Esophagus squamous epithelium (tissue), 4 donors: ENCODE measurements around the gene SOX13.

Experiments used
- POLR2A ChIP-seq, 4 donors: fragments of 450-650 bp; IDR thresholded peaks; one replicate each; pipeline ENCODE4 v1.6.1; 2017; ENCODE audit warnings: antibody characterized with exemption in 4 of 4, mild to moderate bottlenecking in 4 of 4, moderate library complexity in 3 of 4
- TF ChIP-seq, protein P1 (sequence below), 6 experiments: fragments of 450-650 bp in 4 of 6; fragments of 200-600 bp in 2 of 6; sonication (generic) in 2 of 6; IDR thresholded peaks; one replicate each; pipeline ENCODE4 v1.5.1; 2016 to 2019; ENCODE audit warnings: antibody characterized with exemption in 6 of 6, mild to moderate bottlenecking in 4 of 6, moderate library complexity in 4 of 6

DNA sequence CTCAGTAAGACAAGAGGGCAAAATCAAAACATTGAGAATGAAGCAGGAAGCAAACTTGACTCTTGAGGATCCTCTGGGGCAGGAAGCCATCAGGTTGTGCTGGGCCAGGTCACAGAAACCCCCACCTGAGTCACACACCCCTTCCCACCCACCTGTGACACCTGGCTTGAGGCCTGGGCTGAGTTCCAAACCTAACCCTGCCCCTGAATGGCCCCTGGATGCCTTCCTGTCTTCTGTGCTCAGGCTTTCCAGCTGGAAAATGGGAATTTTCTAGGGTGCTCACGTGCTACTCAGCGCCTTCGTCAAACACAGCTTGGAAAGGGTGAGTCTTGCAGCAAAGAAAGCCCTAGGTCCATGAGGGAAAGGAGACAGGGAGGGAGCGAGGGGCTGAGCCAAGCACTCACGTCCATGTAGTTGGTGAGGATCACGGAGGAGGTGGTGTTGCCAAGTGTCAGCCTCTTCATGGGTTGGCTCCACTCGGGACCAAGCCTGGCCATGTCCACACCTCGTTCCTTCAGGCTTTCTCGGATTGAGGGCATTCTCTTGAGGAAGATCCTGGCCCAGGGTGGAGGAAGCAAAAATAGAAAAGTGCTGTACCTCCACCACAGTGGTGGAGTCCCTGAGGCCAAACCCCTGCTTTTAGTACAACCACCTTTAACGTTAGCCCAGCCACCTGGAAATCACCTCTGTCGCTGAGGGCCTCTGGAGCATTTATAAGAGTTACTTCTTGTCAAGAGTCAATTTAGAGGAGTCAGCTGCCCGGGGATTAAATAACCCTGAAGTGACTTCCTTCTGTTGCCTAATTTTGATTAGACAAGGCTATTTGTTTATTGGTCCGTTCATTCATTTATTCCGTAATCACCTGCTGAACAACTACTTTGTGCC, 88.9 kb downstream of the SOX13 start:
- TF ChIP-seq, protein P1, sequence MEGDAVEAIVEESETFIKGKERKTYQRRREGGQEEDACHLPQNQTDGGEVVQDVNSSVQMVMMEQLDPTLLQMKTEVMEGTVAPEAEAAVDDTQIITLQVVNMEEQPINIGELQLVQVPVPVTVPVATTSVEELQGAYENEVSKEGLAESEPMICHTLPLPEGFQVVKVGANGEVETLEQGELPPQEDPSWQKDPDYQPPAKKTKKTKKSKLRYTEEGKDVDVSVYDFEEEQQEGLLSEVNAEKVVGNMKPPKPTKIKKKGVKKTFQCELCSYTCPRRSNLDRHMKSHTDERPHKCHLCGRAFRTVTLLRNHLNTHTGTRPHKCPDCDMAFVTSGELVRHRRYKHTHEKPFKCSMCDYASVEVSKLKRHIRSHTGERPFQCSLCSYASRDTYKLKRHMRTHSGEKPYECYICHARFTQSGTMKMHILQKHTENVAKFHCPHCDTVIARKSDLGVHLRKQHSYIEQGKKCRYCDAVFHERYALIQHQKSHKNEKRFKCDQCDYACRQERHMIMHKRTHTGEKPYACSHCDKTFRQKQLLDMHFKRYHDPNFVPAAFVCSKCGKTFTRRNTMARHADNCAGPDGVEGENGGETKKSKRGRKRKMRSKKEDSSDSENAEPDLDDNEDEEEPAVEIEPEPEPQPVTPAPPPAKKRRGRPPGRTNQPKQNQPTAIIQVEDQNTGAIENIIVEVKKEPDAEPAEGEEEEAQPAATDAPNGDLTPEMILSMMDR (IDR thresholded peaks at IDR 0.05), result no peak
- no peak for TF ChIP-seq POLR2A (IDR thresholded peaks at IDR 0.05)
